H9 (cell line): ENCODE results near the gene APBA2. TPM values are rescaled to one million over a fixed set of nuclear protein-coding genes. Genes with fewer than 3 reads are reported as not detected.

Source experiments
- DNase-seq: peaks from one replicate; pipeline ENCODE4 v3.0.0-alpha.2; 2017
- H2AFZ ChIP-seq: one replicate; pipeline ENCODE4 v1.6.1; 2013; ENCODE audit warnings: mild to moderate bottlenecking, low read length, control low read depth, moderate library complexity
- H2AK5ac ChIP-seq: 2 replicates; pipeline ENCODE4 v1.6.1; 2013; ENCODE audit warnings: low read length, control low read depth, mixed read lengths; ENCODE audit not compliant: insufficient read length
- H2BK120ac ChIP-seq: one replicate; pipeline ENCODE4 v1.6.1; 2013; ENCODE audit warnings: low read depth, mild to moderate bottlenecking, low read length, control low read depth, inconsistent platforms; ENCODE audit not compliant: poor library complexity, severe bottlenecking
- H2BK12ac ChIP-seq: 2 replicates; pipeline ENCODE4 v1.6.1; 2013; ENCODE audit warnings: low read length, control low read depth, mixed read lengths, low read depth; ENCODE audit not compliant: insufficient read length
- H2BK15ac ChIP-seq: 2 replicates; pipeline ENCODE4 v1.6.1; 2013; ENCODE audit warnings: low read depth, low read length, control low read depth
- H2BK20ac ChIP-seq: one replicate; pipeline ENCODE4 v1.6.1; 2013; ENCODE audit warnings: low read depth, mild to moderate bottlenecking, low read length, control low read depth, inconsistent platforms; ENCODE audit not compliant: poor library complexity, severe bottlenecking
- H2BK5ac ChIP-seq: 2 replicates; pipeline ENCODE4 v1.6.1; 2013; ENCODE audit warnings: low read length, control low read depth, mixed read lengths; ENCODE audit not compliant: insufficient read length
- H3K14ac ChIP-seq: 2 replicates; pipeline ENCODE4 v1.6.1; 2013; ENCODE audit warnings: low read length, control low read depth; ENCODE audit not compliant: insufficient read depth
- H3K18ac ChIP-seq: 2 replicates; pipeline ENCODE4 v1.6.1; 2013; ENCODE audit warnings: low read depth, mild to moderate bottlenecking, mixed read lengths, low read length, control low read depth; ENCODE audit not compliant: insufficient read length
- H3K23ac ChIP-seq: 2 replicates; pipeline ENCODE4 v1.6.1; 2013; ENCODE audit warnings: low read length, control low read depth, mixed read lengths, low read depth; ENCODE audit not compliant: insufficient read length
- H3K23me2 ChIP-seq: 2 replicates; pipeline ENCODE4 v1.6.1; 2013; ENCODE audit warnings: low read depth, mild to moderate bottlenecking, mixed read lengths, low read length, control low read depth; ENCODE audit not compliant: insufficient read length, poor library complexity, severe bottlenecking
- H3K27ac ChIP-seq: 2 replicates; pipeline ENCODE4 v1.5.1; 2013; ENCODE audit warnings: low read length, control low read depth, mixed read lengths, low read depth; ENCODE audit not compliant: insufficient read length
- H3K27me3 ChIP-seq: 2 replicates; pipeline ENCODE4 v1.6.1; 2013; ENCODE audit warnings: low read length, control low read depth, inconsistent platforms; ENCODE audit not compliant: insufficient read depth
- H3K4ac ChIP-seq: 2 replicates; pipeline ENCODE4 v1.6.1; 2013; ENCODE audit warnings: low read depth, mild to moderate bottlenecking, control low read depth, inconsistent platforms, low read length, moderate library complexity
- H3K4me1 ChIP-seq: 2 replicates; pipeline ENCODE4 v1.6.1; 2013; ENCODE audit warnings: low read length, control low read depth, inconsistent platforms; ENCODE audit not compliant: insufficient read depth
- H3K4me2 ChIP-seq: 2 replicates; pipeline ENCODE4 v1.6.1; 2013; ENCODE audit warnings: low read length, control low read depth, mixed read lengths; ENCODE audit not compliant: insufficient read length, insufficient read depth
- H3K56ac ChIP-seq: 2 replicates; pipeline ENCODE4 v1.6.1; 2013; ENCODE audit warnings: low read depth, mild to moderate bottlenecking, mixed read lengths, low read length, control low read depth; ENCODE audit not compliant: insufficient read length
- H3K79me1 ChIP-seq: 2 replicates; pipeline ENCODE4 v1.6.1; 2013; ENCODE audit warnings: low read depth, mild to moderate bottlenecking, moderate library complexity, low read length, control low read depth, inconsistent platforms; ENCODE audit not compliant: insufficient read depth, poor library complexity, severe bottlenecking
- H3K79me2 ChIP-seq: 2 replicates; pipeline ENCODE4 v1.6.1; 2013; ENCODE audit warnings: low read length, control low read depth, inconsistent platforms; ENCODE audit not compliant: insufficient read depth
- H3K9ac ChIP-seq: 2 replicates; pipeline ENCODE4 v1.6.1; 2013; ENCODE audit warnings: low read length, control low read depth, mixed read lengths; ENCODE audit not compliant: insufficient read length; ENCODE audit errors: extremely low read depth
- H3K9me3 ChIP-seq: one replicate; pipeline ENCODE4 v1.6.1; 2013; ENCODE audit warnings: low read depth, low read length, inconsistent platforms; ENCODE audit not compliant: control insufficient read depth
- H3T11ph ChIP-seq: one replicate; pipeline ENCODE4 v1.6.1; 2013; ENCODE audit warnings: mild to moderate bottlenecking, low read length, control low read depth, inconsistent platforms
- H4K20me1 ChIP-seq: one replicate; pipeline ENCODE4 v1.6.1; 2013; ENCODE audit not compliant: control insufficient read depth, insufficient read length, insufficient read depth
- H4K5ac ChIP-seq: 2 replicates; pipeline ENCODE4 v1.6.1; 2013; ENCODE audit warnings: low read depth, mild to moderate bottlenecking, mixed read lengths, low read length, control low read depth; ENCODE audit not compliant: insufficient read length
- H4K8ac ChIP-seq: replicated peaks from 2 replicates; pipeline ENCODE4 v1.6.1; 2013; ENCODE audit warnings: low read length, control low read depth, mixed read lengths, low read depth; ENCODE audit not compliant: insufficient read length
- H4K91ac ChIP-seq: 2 replicates; pipeline ENCODE4 v1.6.1; 2013; ENCODE audit warnings: low read depth, mild to moderate bottlenecking, moderate library complexity, mixed read lengths, low read length, control low read depth; ENCODE audit not compliant: insufficient read length
- H3K27ac Mint-ChIP-seq, 3 experiments: 2 replicates in 2 of 3; 3 replicates in 1 of 3; pipeline ENCODE4 v1.8.0; 2020 to 2021; ENCODE audit warnings: mixed read lengths in 3 of 3, mild to moderate bottlenecking in 1 of 3, moderate library complexity in 1 of 3
- H3K27me3 Mint-ChIP-seq: 2 replicates; pipeline ENCODE4 v1.8.0; 2021; ENCODE audit warnings: low read depth, mild to moderate bottlenecking, moderate library complexity, mixed read lengths
- H3K36me3 Mint-ChIP-seq, 3 experiments: 2 replicates in 2 of 3; 3 replicates in 1 of 3; pipeline ENCODE4 v1.8.0; 2020 to 2021; ENCODE audit warnings: low read depth in 3 of 3, mixed read lengths in 3 of 3; ENCODE audit not compliant: insufficient read depth in 1 of 3
- H3K4me1 Mint-ChIP-seq, 2 experiments: 2 replicates each; pipeline ENCODE4 v1.8.0; 2020; ENCODE audit warnings: mixed read lengths in 2 of 2
- H3K4me3 Mint-ChIP-seq, 2 experiments: 2 replicates in 1 of 2; 3 replicates in 1 of 2; pipeline ENCODE4 v1.8.0; 2020 to 2021; ENCODE audit warnings: mild to moderate bottlenecking in 2 of 2, mixed read lengths in 2 of 2, moderate library complexity in 1 of 2
- H3K9me3 Mint-ChIP-seq, 2 experiments: 2 replicates in 1 of 2; 3 replicates in 1 of 2; pipeline ENCODE4 v1.8.0; 2020; ENCODE audit warnings: mild to moderate bottlenecking in 2 of 2, mixed read lengths in 2 of 2, moderate library complexity in 1 of 2
- CTCF ChIP-seq: fragments of 200-600 bp; sonication (generic); conservative IDR thresholded peaks from 3 replicates; pipeline ENCODE4 v1.8.0; 2021; ENCODE audit warnings: antibody characterized with exemption, mild to moderate bottlenecking
- WGBS: extraction: QIAGEN DNeasy Blood & Tissue Kit; methylation state at CpG from one replicate; pipeline ENCODE4 v1.1.7; 2013; ENCODE audit warnings: missing lambda C conversion rate, low lambda C conversion rate, mixed read lengths; ENCODE audit not compliant: insufficient read length; ENCODE audit errors: extremely low coverage; 5-methylcytosine and 5-hydroxymethylcytosine counted together
- total RNA-seq: library from RNA; stranded (reverse); gene quantifications from 2 replicates; pipeline ENCODE4 v1.2.1, GENCODE V29; 2021

Gene APBA2
- total RNA-seq, 1 experiment from 2014 or later, result 14.3 TPM

- Mint-ChIP-seq H3K4me1 (peaks cover 14 to 21% of the 10 kb centered on the region in 2 experiments), H3K27ac (no peak overlapping the region; a peak in 1 of 7 replicates), H3K9me3 (peaks cover 0 to 3% of the 10 kb centered on the region in 2 experiments; a peak in 3 of 5 replicates), H3K36me3 (peaks cover 1 to 4% (median 3%) of the 10 kb centered on the region in 3 experiments; a peak in 4 of 7 replicates), H3K4me3 (no peak overlapping the region), H3K27me3 (no peaks in the 10 kb centered on the region; the same call in 1 of the 2 replicates)
- Histone ChIP-seq H2AFZ (no peak overlapping the region), H2BK12ac (no peak overlapping the region), H4K8ac (no peak overlapping the region), H3K27me3 (no peaks in the 10 kb centered on the region), H3K27ac (no peak overlapping the region), H3K9me3 (no peaks in the 10 kb centered on the region), H4K91ac (no peak overlapping the region), H3K18ac (no peak overlapping the region), H3K23me2 (no peaks in the 10 kb centered on the region), H3K4me1 (no peaks in the 10 kb centered on the region), H4K5ac (no peak overlapping the region), H2BK20ac (no peak overlapping the region), H3K9ac (no peak overlapping the region), H3K4ac (no peak overlapping the region), H3K79me1 (no peaks in the 10 kb centered on the region), H3K4me2 (no peak overlapping the region), H3K79me2 (no peaks in the 10 kb centered on the region), H4K20me1 (no peaks in the 10 kb centered on the region), H2BK120ac (no peak overlapping the region), H3K56ac (no peak overlapping the region), H3K14ac (no peak overlapping the region; the same call in 1 of the 2 replicates), H2AK5ac (no peak overlapping the region), H2BK15ac (no peak overlapping the region), H2BK5ac (no peak overlapping the region), H3T11ph (no peak overlapping the region), H3K23ac (no peak overlapping the region)
- TF ChIP-seq CTCF, result peak; percentile 65
- WGBS, result no CpG with 5 or more reads among the region's 16 CpGs
- DNase-seq, result no peak
Measured at GRCh38 chr15:29089731-29090616, 204.2 kb downstream of the APBA2 start.
